GM18867 (cell line): ENCODE data around the gene SNX1.

Source experiments
- ATAC-seq: cut with Tn5 transposase; IDR thresholded peaks from one replicate; pipeline ENCODE4 v1.9.1; 2021; ENCODE audit warnings: mild to moderate bottlenecking, moderate library complexity; ENCODE audit not compliant: unreplicated experiment

SNX1 gene

GRCh38 chr15:64144192-64144564 is 48.4 kb downstream of the SNX1 start:
- no peak for ATAC-seq

- peak; percentile 55 for ATAC-seq
These were observed 48.9 kb downstream of the SNX1 start for GRCh38 chr15:64144565-64145281.

- ATAC-seq = no peak
These were observed 50.3 kb downstream of the SNX1 start for GRCh38 chr15:64146041-64146440.

- no peak for ATAC-seq
These were observed 50.7 kb downstream of the SNX1 start for GRCh38 chr15:64146520-64146884.

GRCh38 chr15:64146885-64147681 is 51.3 kb downstream of the SNX1 start:
- no peak for ATAC-seq

GRCh38 chr15:64148168-64148567 is 52.4 kb downstream of the SNX1 start:
- no peak for ATAC-seq

- ATAC-seq = no peak
These were observed 52.8 kb downstream of the SNX1 start for GRCh38 chr15:64148581-64148980.

GRCh38 chr15:64149424-64149823 is 53.6 kb downstream of the SNX1 start:
- ATAC-seq = no peak

GRCh38 chr15:64149893-64150578 is 54.3 kb downstream of the SNX1 start:
- no peak for ATAC-seq

GRCh38 chr15:64151727-64152506 is 56.1 kb downstream of the SNX1 start, which contains the start of gene SNX22:
Gene SNX22 (plus strand): TSS chr15:64151731. CDS start chr15:64151776, 45 bp downstream.
- ATAC-seq = peak; percentile 12

- ATAC-seq = peak; percentile 16
These were observed 57.0 kb downstream of the SNX1 start for GRCh38 chr15:64152507-64153387.

GRCh38 chr15:64153480-64154367 is 57.9 kb downstream of the SNX1 start:
- peak; percentile 58 for ATAC-seq

GRCh38 chr15:64155802-64156651 is 60.2 kb downstream of the SNX1 start:
- ATAC-seq = no peak

GRCh38 chr15:64156652-64157331 is 61.0 kb downstream of the SNX1 start:
- ATAC-seq = no peak

- no peak for ATAC-seq
These were observed 61.9 kb downstream of the SNX1 start for GRCh38 chr15:64157599-64158125.

- ATAC-seq = no peak
These were observed 62.8 kb downstream of the SNX1 start for GRCh38 chr15:64158363-64159134.
